Activated CD4-positive, alpha-beta memory T cell treated with anti-CD3 and anti-CD28 coated beads for 36 hours (primary cell): ENCODE data around the gene OR52E6. TPM values are rescaled to one million over a fixed set of nuclear protein-coding genes. Genes with fewer than 3 reads are reported as not detected.

ENCODE experiments used
- CTCF ChIA-PET: fragments of 350-600 bp; sonication (Branson Sonifier 250); formaldehyde crosslinking; loops from one replicate; lab custom pipeline; 2021; ENCODE audit warnings: antibody characterized with exemption, inconsistent platforms; lab: Charles Lee
- POLR2A ChIA-PET: fragments of 350-600 bp; sonication (Branson Sonifier 250); formaldehyde crosslinking; loops from one replicate; lab custom pipeline; 2021; ENCODE audit warnings: antibody characterized with exemption; lab: Charles Lee
- DNase-seq: peaks from one replicate; pipeline ENCODE4 v3.0.0-alpha.2; 2020
- H3K27ac Mint-ChIP-seq: one replicate; pipeline ENCODE4 v1.8.0; 2021; ENCODE audit warnings: mixed read lengths
- H3K27me3 Mint-ChIP-seq: one replicate; pipeline ENCODE4 v1.8.0; 2021; ENCODE audit warnings: mixed read lengths
- H3K36me3 Mint-ChIP-seq: one replicate; pipeline ENCODE4 v1.8.0; 2021; ENCODE audit warnings: mixed read lengths
- H3K4me1 Mint-ChIP-seq: one replicate; pipeline ENCODE4 v1.8.0; 2021; ENCODE audit warnings: low read depth, mixed read lengths
- H3K4me3 Mint-ChIP-seq: one replicate; pipeline ENCODE4 v1.8.0; 2021; ENCODE audit warnings: mild to moderate bottlenecking, mixed read lengths
- H3K9me3 Mint-ChIP-seq: one replicate; pipeline ENCODE4 v1.8.0; 2021; ENCODE audit warnings: mixed read lengths
- intact Hi-C: fragments of 100-400 bp; cut with micrococcal nuclease; formaldehyde crosslinking; loops from one replicate; pipeline ENCODE4 v1.15.1; 2023
- total RNA-seq, 2 experiments: library from RNA; stranded (reverse); gene quantifications; one replicate each; pipeline ENCODE4 v1.2.3, GENCODE V29; 2021

OR52E6 gene
- total RNA-seq, result not detected

- ChIA-PET CTCF (no interaction called here), POLR2A (no interaction called here)
- Mint-ChIP-seq H3K4me1 (no peaks in the 10 kb centered on the region), H3K36me3 (no peaks in the 10 kb centered on the region), H3K4me3 (no peak within 1 kb of the TSS), H3K27ac (no peak within 1 kb of the TSS), H3K27me3 (peaks cover 18% of the 10 kb centered on the region), H3K9me3 (no peaks in the 10 kb centered on the region)
- DNase-seq, result no peak
- intact Hi-C loops, result no loop called here
Observed at GRCh38 chr11:5841797-5842196, at the start of gene OR52E6. Gene OR52E6 (minus strand): TSS chr11:5841897. CDS start chr11:5841897, 0 bp downstream.

GRCh38 chr11:5891216-5891800, 49.6 kb upstream of the OR52E6 start:
- intact Hi-C loops, result loop anchor here (1.0 to 5.0 kb wide), 3 partner anchors 84 to 415 kb away; partner anchors contain the start of gene OR52N2
- H3K27ac Mint-ChIP-seq, result no peak overlapping the region
- no peaks in the 10 kb centered on the region for H3K36me3 Mint-ChIP-seq
- no peaks in the 10 kb centered on the region for H3K4me1 Mint-ChIP-seq
- H3K9me3 Mint-ChIP-seq, result no peaks in the 10 kb centered on the region
- CTCF ChIA-PET, result interaction anchor here (0.7 to 2.2 kb wide), 20 partner anchors 10 to 1704 kb away, joined by 3 to 13 read pairs (median 3); partner anchors contain the start of gene TRIM5
- H3K27me3 Mint-ChIP-seq, result peaks cover 2% of the 10 kb centered on the region
- POLR2A ChIA-PET, result no interaction called here
- DNase-seq, result no peak
- H3K4me3 Mint-ChIP-seq, result no peak overlapping the region

- H3K4me3 Mint-ChIP-seq, result no peak overlapping the region
- ChIA-PET POLR2A (no interaction called here), CTCF (no interaction called here)
Observed at GRCh38 chr11:5887661-5888060, 46.0 kb upstream of the OR52E6 start.

GRCh38 chr11:5887172-5887571, 45.5 kb upstream of the OR52E6 start:
- H3K4me1 Mint-ChIP-seq, result no peaks in the 10 kb centered on the region
- H3K27ac Mint-ChIP-seq, result no peak overlapping the region
- no peak for DNase-seq
- POLR2A ChIA-PET, result no interaction called here
- H3K27me3 Mint-ChIP-seq, result peaks cover 2% of the 10 kb centered on the region
- no peaks in the 10 kb centered on the region for H3K9me3 Mint-ChIP-seq
- CTCF ChIA-PET, result no interaction called here
- intact Hi-C loops, result no loop called here
- no peaks in the 10 kb centered on the region for H3K36me3 Mint-ChIP-seq
- H3K4me3 Mint-ChIP-seq, result no peak overlapping the region

More at GRCh38 chr11:5887661-5888060, 46.0 kb upstream of the OR52E6 start:
- H3K27ac Mint-ChIP-seq, result no peak overlapping the region
- no peaks in the 10 kb centered on the region for H3K36me3 Mint-ChIP-seq
- intact Hi-C loops, result no loop called here
- H3K4me1 Mint-ChIP-seq, result no peaks in the 10 kb centered on the region
- no peaks in the 10 kb centered on the region for H3K9me3 Mint-ChIP-seq
- peaks cover 2% of the 10 kb centered on the region for H3K27me3 Mint-ChIP-seq
- no peak for DNase-seq

GRCh38 chr11:5881756-5882155, 40.1 kb upstream of the OR52E6 start:
- Mint-ChIP-seq H3K27ac (no peak overlapping the region), H3K9me3 (no peaks in the 10 kb centered on the region), H3K4me3 (no peak overlapping the region), H3K36me3 (no peaks in the 10 kb centered on the region), H3K4me1 (no peaks in the 10 kb centered on the region), H3K27me3 (peaks cover 1% of the 10 kb centered on the region)
- intact Hi-C loops, result no loop called here
- POLR2A ChIA-PET, result no interaction called here
- no peak for DNase-seq
- CTCF ChIA-PET, result interaction anchor here (1.0 kb wide), 1 partner anchor 9 kb away, joined by 5 read pairs; no protein-coding TSS in a partner anchor

GRCh38 chr11:5880329-5880728, 38.6 kb upstream of the OR52E6 start, which contains the start of gene OR52E4:
Gene OR52E4 (plus strand): TSS chr11:5880629. CDS start chr11:5884293, 3,664 bp downstream.
- Mint-ChIP-seq H3K4me3 (no peak within 1 kb of the TSS), H3K9me3 (no peaks in the 10 kb centered on the region), H3K27ac (no peak within 1 kb of the TSS), H3K27me3 (peaks cover 1% of the 10 kb centered on the region), H3K4me1 (no peaks in the 10 kb centered on the region), H3K36me3 (no peaks in the 10 kb centered on the region)
- no peak for DNase-seq
- intact Hi-C loops, result no loop called here
- CTCF ChIA-PET, result no interaction called here
- POLR2A ChIA-PET, result no interaction called here

GRCh38 chr11:5878564-5878963, 36.9 kb upstream of the OR52E6 start:
- POLR2A ChIA-PET, result no interaction called here

GRCh38 chr11:5865826-5866225, 24.1 kb upstream of the OR52E6 start:
- Mint-ChIP-seq H3K4me1 (no peaks in the 10 kb centered on the region), H3K9me3 (peaks cover 3% of the 10 kb centered on the region), H3K27me3 (peaks cover 8% of the 10 kb centered on the region), H3K36me3 (no peaks in the 10 kb centered on the region), H3K4me3 (no peak overlapping the region), H3K27ac (no peak overlapping the region)
- CTCF ChIA-PET, result no interaction called here
- DNase-seq, result no peak
- POLR2A ChIA-PET, result no interaction called here
- intact Hi-C loops, result no loop called here

More at GRCh38 chr11:5878564-5878963, 36.9 kb upstream of the OR52E6 start:
- Mint-ChIP-seq H3K4me3 (no peak overlapping the region), H3K9me3 (no peaks in the 10 kb centered on the region), H3K36me3 (no peaks in the 10 kb centered on the region), H3K27ac (no peak overlapping the region), H3K4me1 (no peaks in the 10 kb centered on the region), H3K27me3 (peaks cover 1% of the 10 kb centered on the region)
- DNase-seq, result no peak
- CTCF ChIA-PET, result no interaction called here
- intact Hi-C loops, result no loop called here

- peaks cover 3% of the 10 kb centered on the region for H3K9me3 Mint-ChIP-seq
- no peaks in the 10 kb centered on the region for H3K36me3 Mint-ChIP-seq
- no peak within 1 kb of the TSS for H3K4me3 Mint-ChIP-seq
- POLR2A ChIA-PET, result no interaction called here
- peaks cover 12% of the 10 kb centered on the region for H3K27me3 Mint-ChIP-seq
- H3K4me1 Mint-ChIP-seq, result no peaks in the 10 kb centered on the region
- no peak within 1 kb of the TSS for H3K27ac Mint-ChIP-seq
- no peak for DNase-seq
- CTCF ChIA-PET, result no interaction called here
- intact Hi-C loops, result no loop called here
Observed at GRCh38 chr11:5857590-5857989, 15.9 kb upstream of the OR52E6 start, which contains the start of gene OR52E8. Gene OR52E8 (minus strand): TSS chr11:5857690. CDS start chr11:5857690, 0 bp downstream.

GRCh38 chr11:5851002-5851401, 9.3 kb upstream of the OR52E6 start:
- ChIA-PET CTCF (no interaction called here), POLR2A (no interaction called here)
- Mint-ChIP-seq H3K27ac (no peak overlapping the region), H3K4me1 (no peaks in the 10 kb centered on the region), H3K9me3 (peaks cover 3% of the 10 kb centered on the region), H3K4me3 (no peak overlapping the region), H3K27me3 (peaks cover 9% of the 10 kb centered on the region), H3K36me3 (no peaks in the 10 kb centered on the region)
- intact Hi-C loops, result no loop called here
- DNase-seq, result no peak

- intact Hi-C loops, result no loop called here
- no peak overlapping the region for H3K27ac Mint-ChIP-seq
- peaks cover 8% of the 10 kb centered on the region for H3K27me3 Mint-ChIP-seq
- H3K4me3 Mint-ChIP-seq, result no peak overlapping the region
- no peaks in the 10 kb centered on the region for H3K4me1 Mint-ChIP-seq
- CTCF ChIA-PET, result interaction anchor here (0.7 kb wide), 1 partner anchor 37 kb away, joined by 4 read pairs; no protein-coding TSS in a partner anchor
- POLR2A ChIA-PET, result no interaction called here
- H3K9me3 Mint-ChIP-seq, result no peaks in the 10 kb centered on the region
- no peak for DNase-seq
- no peaks in the 10 kb centered on the region for H3K36me3 Mint-ChIP-seq
Observed at GRCh38 chr11:5847711-5848110, 6.0 kb upstream of the OR52E6 start.

GRCh38 chr11:5846701-5847100, 5.0 kb upstream of the OR52E6 start:
- POLR2A ChIA-PET, result no interaction called here
- CTCF ChIA-PET, result no interaction called here

GRCh38 chr11:5837695-5838094, 4.0 kb downstream of the OR52E6 start:
- intact Hi-C loops, result no loop called here

More at GRCh38 chr11:5846701-5847100, 5.0 kb upstream of the OR52E6 start:
- peaks cover 9% of the 10 kb centered on the region for H3K27me3 Mint-ChIP-seq
- intact Hi-C loops, result no loop called here
- H3K4me3 Mint-ChIP-seq, result no peak overlapping the region
- no peaks in the 10 kb centered on the region for H3K36me3 Mint-ChIP-seq
- H3K9me3 Mint-ChIP-seq, result no peaks in the 10 kb centered on the region
- no peak overlapping the region for H3K27ac Mint-ChIP-seq
- no peaks in the 10 kb centered on the region for H3K4me1 Mint-ChIP-seq
- DNase-seq, result no peak

More at GRCh38 chr11:5837695-5838094, 4.0 kb downstream of the OR52E6 start:
- no peak overlapping the region for H3K27ac Mint-ChIP-seq
- DNase-seq, result no peak
- H3K27me3 Mint-ChIP-seq, result peaks cover 14% of the 10 kb centered on the region
- no peaks in the 10 kb centered on the region for H3K9me3 Mint-ChIP-seq
- H3K4me1 Mint-ChIP-seq, result no peaks in the 10 kb centered on the region
- POLR2A ChIA-PET, result no interaction called here
- H3K36me3 Mint-ChIP-seq, result no peaks in the 10 kb centered on the region
- CTCF ChIA-PET, result no interaction called here
- no peak overlapping the region for H3K4me3 Mint-ChIP-seq
